Karpas-422 (cell line): ENCODE measurements around the gene NKX2-2. TPM values are rescaled to one million over a fixed set of nuclear protein-coding genes. Genes with fewer than 3 reads are reported as not detected.

Source experiments
- DNase-seq: peaks from one replicate; pipeline ENCODE4 v3.0.0-alpha.2; 2015
- H2AFZ ChIP-seq: fragments of 200-600 bp; sonication (generic); 2 replicates; pipeline ENCODE4 v1.6.1; 2014; ENCODE audit warnings: antibody characterized with exemption, low read length, mixed read lengths
- H3K27ac ChIP-seq: fragments of 200-600 bp; sonication (generic); 2 replicates; pipeline ENCODE4 v1.5.1; 2014; ENCODE audit warnings: mild to moderate bottlenecking, low read length, moderate library complexity
- H3K27me3 ChIP-seq: fragments of 200-600 bp; sonication (generic); 2 replicates; pipeline ENCODE4 v1.6.1; 2014; ENCODE audit warnings: low read length, mixed read lengths
- H3K36me3 ChIP-seq: fragments of 200-600 bp; sonication (generic); 2 replicates; pipeline ENCODE4 v1.6.1; 2014; ENCODE audit warnings: low read length, mixed read lengths; ENCODE audit not compliant: insufficient read depth
- H3K4me1 ChIP-seq: fragments of 200-600 bp; sonication (generic); 2 replicates; pipeline ENCODE4 v1.6.1; 2014; ENCODE audit warnings: mild to moderate bottlenecking, low read length, mixed read lengths
- H3K4me2 ChIP-seq: fragments of 200-600 bp; sonication (generic); 2 replicates; pipeline ENCODE4 v1.6.1; 2014; ENCODE audit warnings: low read length, low read depth, mild to moderate bottlenecking; ENCODE audit not compliant: poor library complexity, severe bottlenecking
- H3K4me3 ChIP-seq: fragments of 200-600 bp; sonication (generic); 2 replicates; pipeline ENCODE4 v1.5.1; 2014; ENCODE audit warnings: mild to moderate bottlenecking, antibody characterized with exemption, low read length, mixed read lengths
- H3K79me2 ChIP-seq: fragments of 200-600 bp; sonication (generic); 2 replicates; pipeline ENCODE4 v1.6.1; 2014; ENCODE audit warnings: mild to moderate bottlenecking, low read length, mixed read lengths
- H3K9ac ChIP-seq: fragments of 200-600 bp; sonication (generic); 2 replicates; pipeline ENCODE4 v1.6.0; 2014; ENCODE audit warnings: low read length
- H3K9me2 ChIP-seq: fragments of 200-600 bp; sonication (generic), shearing (Covaris generic); replicated peaks from 2 replicates; pipeline ENCODE4 v1.6.0; 2014; ENCODE audit warnings: mild to moderate bottlenecking, low read length, moderate library complexity; ENCODE audit not compliant: insufficient read depth
- H3K9me3 ChIP-seq: fragments of 300-700, 200-600 bp; sonication (generic); 2 replicates; pipeline ENCODE4 v1.6.1; 2014; ENCODE audit warnings: low read length, mixed read lengths
- H4K20me1 ChIP-seq: fragments of 200-600 bp; sonication (generic); 2 replicates; pipeline ENCODE4 v1.6.1; 2014; ENCODE audit warnings: mild to moderate bottlenecking, antibody characterized with exemption, low read length, low read depth; ENCODE audit not compliant: insufficient read depth
- total RNA-seq: library from RNA; depleted of rRNA; stranded (reverse); fragments of >200 nt; shearing (Covaris generic); gene quantifications from 2 replicates; pipeline ENCODE4 v1.2.3, GENCODE V29; 2014; ENCODE audit warnings: low replicate concordance; rRNA removed

NKX2-2 gene
- total RNA-seq, 1 experiment from 2014 or later, result not detected

- H3K27me3 ChIP-seq, result no peaks in the 10 kb centered on the region
- H3K27ac ChIP-seq, result no peak overlapping the region
- H3K4me3 ChIP-seq, result no peak overlapping the region
- H3K9me2 ChIP-seq, result no peaks in the 10 kb centered on the region
- H3K4me1 ChIP-seq, result no peaks in the 10 kb centered on the region
- H3K36me3 ChIP-seq, result no peaks in the 10 kb centered on the region
- DNase-seq, result no peak
- H3K4me2 ChIP-seq, result no peak overlapping the region
- H3K9me3 ChIP-seq, result no peaks in the 10 kb centered on the region
- no peak overlapping the region for H3K9ac ChIP-seq
- no peak overlapping the region for H2AFZ ChIP-seq
- no peaks in the 10 kb centered on the region for H3K79me2 ChIP-seq
- no peaks in the 10 kb centered on the region for H4K20me1 ChIP-seq
Observed at GRCh38 chr20:21464916-21465315, 48.9 kb downstream of the NKX2-2 start.

Other genes starting within 250 kb of the NKX2-2 start
- 48.6 and 55.6 TPM in 2 replicates for gene XRN2, start 210.7 kb downstream of the NKX2-2 start, total RNA-seq
- not detected in 2 replicates for gene NKX2-4, start 116.5 kb downstream of the NKX2-2 start, total RNA-seq
- gene PAX1, start 191.6 kb upstream of the NKX2-2 start, total RNA-seq, result not detected in 2 replicates